Activated B cell treated with CpG ODN at 0.5 μM for 24 hours (primary cell): ENCODE data around the gene CRABP1. TPM values are rescaled to one million over a fixed set of nuclear protein-coding genes. Genes with fewer than 3 reads are reported as not detected.

Source experiments
- ATAC-seq: fragments of 200-7000 bp; cut with Tn5 transposase; one replicate; pipeline ENCODE4 v1.10.0; 2021; ENCODE audit warnings: low read depth, mild to moderate bottlenecking, moderate library complexity
- CTCF ChIA-PET: fragments of 350-600 bp; sonication (Branson Sonifier 250); formaldehyde crosslinking; loops from one replicate; lab custom pipeline; 2021; ENCODE audit warnings: antibody characterized with exemption; lab: Charles Lee
- POLR2A ChIA-PET: fragments of 350-600 bp; sonication (Branson Sonifier 250); formaldehyde crosslinking; loops from one replicate; lab custom pipeline; 2021; ENCODE audit warnings: antibody characterized with exemption; lab: Charles Lee
- DNase-seq: peaks from one replicate; pipeline ENCODE4 v3.0.0; 2022
- H3K27ac Mint-ChIP-seq: one replicate; pipeline ENCODE4 v1.8.0; 2020; ENCODE audit warnings: mixed read lengths
- H3K27me3 Mint-ChIP-seq: one replicate; pipeline ENCODE4 v1.8.0; 2021; ENCODE audit warnings: mixed read lengths
- H3K36me3 Mint-ChIP-seq: one replicate; pipeline ENCODE4 v1.8.0; 2021; ENCODE audit warnings: low read depth, mixed read lengths
- H3K4me1 Mint-ChIP-seq: one replicate; pipeline ENCODE4 v1.8.0; 2021; ENCODE audit warnings: mixed read lengths
- H3K4me3 Mint-ChIP-seq: one replicate; pipeline ENCODE4 v1.8.0; 2020; ENCODE audit warnings: mild to moderate bottlenecking, mixed read lengths
- H3K9me3 Mint-ChIP-seq: one replicate; pipeline ENCODE4 v1.8.0; 2020; ENCODE audit warnings: mixed read lengths
- CTCF ChIP-seq: fragments of 200-600 bp; IDR thresholded peaks from one replicate; pipeline ENCODE4 v1.8.0; 2022; ENCODE audit warnings: antibody characterized with exemption, mild to moderate bottlenecking
- intact Hi-C: fragments of 100-400 bp; cut with micrococcal nuclease; formaldehyde crosslinking; loops from one replicate; pipeline ENCODE4 v1.15.1; 2024
- total RNA-seq: library from RNA; stranded (reverse); gene quantifications from 2 replicates; pipeline ENCODE4 v1.2.3, GENCODE V29; 2022

Gene CRABP1
- total RNA-seq, 1 donor from 2014 or later, result not detected

- Mint-ChIP-seq H3K36me3 (no peaks in the 10 kb centered on the region), H3K27ac (no peak overlapping the region), H3K4me1 (no peaks in the 10 kb centered on the region), H3K4me3 (no peak overlapping the region), H3K9me3 (no peaks in the 10 kb centered on the region), H3K27me3 (peaks cover 7% of the 10 kb centered on the region)
- TF ChIP-seq CTCF, result no peak
- intact Hi-C loops, result no loop called here
- POLR2A ChIA-PET, result no interaction called here
- DNase-seq (no peak), ATAC-seq (no peak)
- CTCF ChIA-PET, result no interaction called here
These were observed 15.0 kb downstream of the CRABP1 start for GRCh38 chr15:78355177-78355576.

- Mint-ChIP-seq H3K9me3 (no peaks in the 10 kb centered on the region), H3K4me1 (no peaks in the 10 kb centered on the region), H3K27me3 (peaks cover 7% of the 10 kb centered on the region), H3K27ac (no peak overlapping the region), H3K4me3 (no peak overlapping the region), H3K36me3 (no peaks in the 10 kb centered on the region)
- ChIA-PET CTCF (no interaction called here), POLR2A (no interaction called here)
- intact Hi-C loops, result no loop called here
- no peak for ATAC-seq
- no peak for TF ChIP-seq CTCF
- no peak for DNase-seq
These were observed 18.1 kb downstream of the CRABP1 start for GRCh38 chr15:78358102-78358870.

- Mint-ChIP-seq H3K27ac (no peak overlapping the region), H3K36me3 (no peaks in the 10 kb centered on the region), H3K27me3 (peaks cover 7% of the 10 kb centered on the region), H3K4me1 (no peaks in the 10 kb centered on the region), H3K4me3 (no peak overlapping the region), H3K9me3 (no peaks in the 10 kb centered on the region)
- ChIA-PET POLR2A (no interaction called here), CTCF (no interaction called here)
- TF ChIP-seq CTCF, result no peak
- intact Hi-C loops, result no loop called here
- DNase-seq, result no peak
- no peak for ATAC-seq
These were observed 19.1 kb downstream of the CRABP1 start for GRCh38 chr15:78359041-78359808.

DNA sequence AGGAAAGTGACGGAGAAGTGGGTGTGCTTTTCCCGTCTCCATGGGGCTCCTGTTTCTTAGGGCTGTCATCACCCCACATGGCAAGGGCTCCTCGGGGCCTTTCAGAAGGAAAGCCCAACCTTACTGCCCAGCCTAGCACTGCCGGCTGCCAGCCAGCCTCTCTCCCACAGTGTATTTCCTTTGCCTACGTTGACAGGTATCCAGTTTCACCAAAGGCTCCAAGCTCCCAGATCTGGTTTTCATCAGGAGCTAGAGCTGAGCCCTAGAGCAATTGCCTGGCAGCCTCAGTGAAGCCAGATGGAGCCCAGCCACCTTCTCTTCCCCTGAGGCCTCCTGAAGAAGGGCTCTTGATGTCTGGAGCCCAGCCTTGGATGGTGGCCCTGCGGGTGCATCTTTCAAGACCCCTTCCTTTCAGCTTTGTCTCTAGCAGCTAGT, 20.2 kb downstream of the CRABP1 start:
- no peak for ATAC-seq
- TF ChIP-seq CTCF, result no peak
- intact Hi-C loops, result no loop called here
- H3K9me3 Mint-ChIP-seq, result no peaks in the 10 kb centered on the region
- no peaks in the 10 kb centered on the region for H3K4me1 Mint-ChIP-seq
- H3K27me3 Mint-ChIP-seq, result peaks cover 8% of the 10 kb centered on the region
- H3K4me3 Mint-ChIP-seq, result no peak overlapping the region
- H3K27ac Mint-ChIP-seq, result no peak overlapping the region
- DNase-seq, result no peak
- CTCF ChIA-PET, result no interaction called here
- POLR2A ChIA-PET, result no interaction called here
- no peaks in the 10 kb centered on the region for H3K36me3 Mint-ChIP-seq

GRCh38 chr15:78360958-78361718, 21.0 kb downstream of the CRABP1 start:
- Mint-ChIP-seq H3K4me1 (no peaks in the 10 kb centered on the region), H3K36me3 (no peaks in the 10 kb centered on the region), H3K9me3 (no peaks in the 10 kb centered on the region), H3K4me3 (no peak overlapping the region), H3K27ac (no peak overlapping the region), H3K27me3 (peaks cover 15% of the 10 kb centered on the region)
- ATAC-seq (no peak), DNase-seq (no peak)
- TF ChIP-seq CTCF, result no peak
- ChIA-PET CTCF (no interaction called here), POLR2A (no interaction called here)
- intact Hi-C loops, result no loop called here
